Measurements from ENCODE around the gene MRC1.

The MRC1 gene

DNA sequence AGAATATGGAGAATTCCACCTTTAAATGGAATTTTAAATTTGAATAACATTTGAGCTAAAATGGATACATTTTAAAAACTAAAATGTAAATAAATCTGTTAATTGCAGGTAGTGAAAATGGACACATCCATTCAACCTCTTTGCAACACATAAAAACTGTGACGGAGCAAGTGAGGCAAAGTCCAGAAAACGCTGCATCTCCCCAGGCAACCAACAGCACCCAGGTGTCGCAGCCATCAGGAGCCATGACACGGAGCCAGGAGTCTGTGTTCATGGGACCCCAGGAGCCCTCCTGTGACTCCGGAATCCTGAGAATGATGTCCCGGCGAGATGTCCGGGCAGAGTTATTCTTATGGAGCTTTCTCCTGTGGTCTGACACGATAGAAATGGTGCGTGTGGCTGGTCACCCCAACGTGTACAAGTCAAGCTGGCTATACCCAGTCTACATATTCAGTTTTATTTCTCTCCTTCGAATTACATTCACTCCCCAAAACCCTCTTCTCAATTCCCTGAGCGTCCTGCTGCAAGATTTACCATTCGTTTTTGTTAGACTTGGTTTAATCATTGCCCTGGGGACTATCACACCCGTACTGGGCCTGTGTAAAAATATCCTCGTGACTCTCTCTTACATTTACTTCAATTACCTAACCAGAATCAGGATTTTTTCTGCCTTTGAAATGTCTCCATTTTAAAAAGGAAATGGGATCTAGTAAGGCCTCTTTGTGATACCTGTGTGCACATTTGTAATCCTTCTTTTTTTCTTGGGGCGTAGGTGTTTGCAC lies 13.1 kb upstream of the MRC1 start:
- no peak for TF ChIP-seq CTCF (IDR thresholded peaks at IDR 0.05)

- peak; percentile 23; the same call in 1 of the 2 replicates for TF ChIP-seq CTCF (IDR thresholded peaks at IDR 0.05)
These were observed 7.6 kb upstream of the MRC1 start for GRCh38 chr10:17801507-17801906.

DNA sequence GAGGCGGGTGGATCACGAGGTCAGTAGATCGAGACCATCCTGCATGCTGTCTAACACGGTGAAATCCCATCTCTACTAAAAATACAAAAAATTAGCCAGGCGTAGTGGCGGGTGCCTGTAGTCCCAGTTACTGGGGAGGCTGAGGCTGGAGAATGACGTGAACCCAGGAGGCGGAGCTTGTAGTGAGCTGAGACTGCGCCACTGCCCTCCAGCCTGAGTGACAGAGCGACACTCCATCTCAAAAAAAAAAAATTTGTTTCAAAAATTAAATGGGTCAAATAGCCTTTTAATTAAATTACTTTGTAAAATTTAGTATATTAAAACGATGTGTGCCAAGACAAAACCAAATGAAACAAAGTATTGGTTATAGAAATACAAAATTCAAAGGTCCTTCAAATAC lies 6.8 kb upstream of the MRC1 start:
- TF ChIP-seq CTCF (IDR thresholded peaks at IDR 0.05) = no peak

- no peak for TF ChIP-seq CTCF (IDR thresholded peaks at IDR 0.05)
These were observed 6.2 kb upstream of the MRC1 start for GRCh38 chr10:17802976-17803375.

DNA sequence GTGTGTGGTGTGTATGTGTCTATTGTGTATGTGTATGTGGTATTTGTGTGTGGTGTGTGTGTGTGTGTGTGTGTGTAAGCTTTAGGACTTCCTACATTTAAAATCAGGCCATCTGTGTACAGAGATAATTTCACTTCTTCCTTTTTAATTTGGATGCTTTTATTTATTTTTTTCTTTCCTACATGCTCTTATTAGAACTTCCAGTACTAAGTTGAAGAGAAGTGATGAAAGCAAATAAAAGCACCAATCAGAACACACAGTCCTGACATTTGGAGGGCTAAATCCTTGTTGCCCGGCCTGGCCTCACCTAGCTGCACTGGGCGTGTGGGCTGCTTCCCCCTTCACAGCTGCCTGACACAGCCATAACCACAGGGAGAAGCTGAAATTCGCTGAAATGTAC lies 3.8 kb upstream of the MRC1 start:
- TF ChIP-seq CTCF (IDR thresholded peaks at IDR 0.05) = no peak

DNA sequence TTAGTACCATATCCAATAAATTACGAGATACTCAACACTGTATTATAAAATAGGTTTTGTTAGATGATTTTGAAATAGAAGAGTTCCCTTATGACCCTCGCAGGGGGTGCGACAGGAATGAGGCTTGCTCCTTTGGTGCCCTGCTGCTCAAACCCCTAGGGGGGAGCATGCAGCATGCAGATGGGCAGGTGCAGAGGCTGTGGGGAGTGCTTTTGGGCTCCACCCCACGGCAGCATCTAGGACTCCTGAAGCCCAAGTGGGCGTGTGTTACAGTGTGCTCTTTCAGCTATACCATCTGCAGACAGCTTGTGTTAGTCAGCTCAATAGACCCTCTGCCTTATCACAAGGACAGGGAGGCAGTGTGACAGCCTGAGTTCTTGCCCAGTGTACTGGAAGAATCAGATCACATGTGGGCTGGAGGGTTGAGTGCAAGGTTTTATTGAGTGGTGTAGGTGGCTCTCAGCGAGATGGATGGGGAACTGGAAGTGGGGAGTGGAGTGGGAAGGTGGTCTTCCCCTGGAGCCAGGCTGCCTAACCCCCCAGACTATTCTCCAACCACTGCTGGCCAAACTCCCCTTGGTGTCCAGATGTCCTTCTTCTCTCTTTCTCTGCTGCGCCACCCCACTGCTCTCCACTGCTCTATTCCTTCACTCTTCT lies 3.1 kb upstream of the MRC1 start:
- TF ChIP-seq CTCF (IDR thresholded peaks at IDR 0.05) = peak; percentile 30; the same call in 1 of the 2 replicates

GRCh38 chr10:17811146-17811865 lies 2.2 kb downstream of the MRC1 start:
- TF ChIP-seq CTCF (IDR thresholded peaks at IDR 0.05) = no peak

All from LNCAP (cell line).